Stimulated activated CD8-positive, alpha-beta memory T cell treated with anti-CD3 and anti-CD28 coated beads, Interleukin-15, amount 100 ng/mL, for 1 hour (primary cell): ENCODE results near the gene SMS.
"Not testable (repeated sequence)": the region's sequence is repeated elsewhere in the genome, so short reads cannot be mapped to it uniquely, and the experiment has no call there.

Experiments used
- DNase-seq: peaks from one replicate; pipeline ENCODE4 v3.0.0-alpha.2; 2020; ENCODE audit warnings: low read depth

The SMS gene

GRCh38 chrX:21952624-21953023 lies 12.1 kb downstream of the SMS start:
- no peak for DNase-seq

- DNase-seq = not testable (repeated sequence)
These were observed 12.8 kb downstream of the SMS start for GRCh38 chrX:21953195-21953830.

GRCh38 chrX:21955403-21956189 lies 15.1 kb downstream of the SMS start:
- no peak for DNase-seq

- no peak for DNase-seq
These were observed 16.3 kb downstream of the SMS start for GRCh38 chrX:21956783-21957182.

- DNase-seq = no peak
These were observed 17.7 kb downstream of the SMS start for GRCh38 chrX:21958187-21958586.

- no peak for DNase-seq
These were observed 18.4 kb downstream of the SMS start for GRCh38 chrX:21958916-21959315.

- no peak for DNase-seq
These were observed 19.0 kb downstream of the SMS start for GRCh38 chrX:21959362-21960051.

- no peak for DNase-seq
These were observed 20.3 kb downstream of the SMS start for GRCh38 chrX:21960569-21961541.

- DNase-seq = no peak
These were observed 21.9 kb downstream of the SMS start for GRCh38 chrX:21962361-21962760.

GRCh38 chrX:21963269-21963668 lies 22.8 kb downstream of the SMS start:
- DNase-seq = no peak

- DNase-seq = no peak
These were observed 23.4 kb downstream of the SMS start for GRCh38 chrX:21963731-21964405.

- DNase-seq = no peak
These were observed 26.4 kb downstream of the SMS start for GRCh38 chrX:21966866-21967265.

- DNase-seq = no peak
These were observed 27.8 kb downstream of the SMS start for GRCh38 chrX:21968333-21968732.

GRCh38 chrX:21970326-21970725 lies 29.8 kb downstream of the SMS start:
- DNase-seq = no peak

- DNase-seq = no peak
These were observed 31.5 kb downstream of the SMS start for GRCh38 chrX:21972046-21972445.

GRCh38 chrX:21972721-21973120 lies 32.2 kb downstream of the SMS start:
- no peak for DNase-seq

- DNase-seq = no peak
These were observed 33.0 kb downstream of the SMS start for GRCh38 chrX:21973321-21974010.

- no peak for DNase-seq
These were observed 33.5 kb downstream of the SMS start for GRCh38 chrX:21974011-21974385.

- no peak for DNase-seq
These were observed 34.7 kb downstream of the SMS start for GRCh38 chrX:21975242-21975641.

- no peak for DNase-seq
These were observed 35.3 kb downstream of the SMS start for GRCh38 chrX:21975812-21976211.

GRCh38 chrX:21978346-21978745 lies 37.8 kb downstream of the SMS start:
- no peak for DNase-seq
